HepG2 (cell line): ENCODE results near the gene MYBPC3. TPM values are rescaled to one million over a fixed set of nuclear protein-coding genes. Genes with fewer than 3 reads are reported as not detected.

ENCODE experiments used
- ATAC-seq: fragments of 200-7000 bp; cut with Tn5 transposase; 3 replicates; pipeline ENCODE4 v1.9.1; 2020; ENCODE audit warnings: mild to moderate bottlenecking, moderate library complexity
- BruUV-seq: library from RNA; stranded (reverse); fragments of 400-500 nt; replicated peaks from 2 replicates; lab custom pipeline; 2021; lab: Mats Ljungman, UMichigan
- CTCF ChIA-PET: fragments of 300-600 bp; formaldehyde crosslinking; extraction: SDS; loops from one replicate; lab custom pipeline; 2021; ENCODE audit warnings: low total read pairs, inconsistent platforms, low intra/inter-chr PET ratio; lab: Yijun Ruan, JAX
- POLR2A ChIA-PET: fragments of 350-600 bp; sonication (Branson Sonifier 250); formaldehyde crosslinking; loops from one replicate; lab custom pipeline; 2020; ENCODE audit warnings: antibody characterized with exemption, inconsistent platforms; lab: Yijun Ruan, JAX
- DNase-seq: peaks from one replicate; pipeline ENCODE4 v3.0.0-alpha.2; 2015; ENCODE audit warnings: low spot score
- FAIRE-seq: peaks from 3 replicates; lab custom pipeline; 2011; peaks lifted over from hg19 to GRCh38; lab: Jason Lieb, UNC
- H2AFZ ChIP-seq: one replicate; pipeline ENCODE4 v1.6.1; 2011; ENCODE audit warnings: low read length, inconsistent platforms
- H3K27ac ChIP-seq: fragments of 300-600 bp; 3 replicates; pipeline ENCODE4 v1.8.0; 2011; ENCODE audit warnings: mixed run types, mild to moderate bottlenecking, mixed read lengths, low read length, inconsistent platforms; ENCODE audit not compliant: insufficient read depth; ENCODE audit errors: extremely low read length
- H3K27me3 ChIP-seq, 2 experiments: fragments of 200-600 bp in 1 of 2; 2 replicates in 1 of 2; 3 replicates in 1 of 2; pipeline versions ENCODE4 v1.6.0 to v1.8.0; 2011; ENCODE audit warnings: low read length in 2 of 2, mild to moderate bottlenecking in 2 of 2, moderate library complexity in 2 of 2, inconsistent platforms in 1 of 2; ENCODE audit not compliant: insufficient read depth in 2 of 2, control insufficient read depth in 1 of 2
- H3K36me3 ChIP-seq, 2 experiments: fragments of 200-600 bp in 1 of 2; replicated peaks in 1 of 2; 2 replicates in 1 of 2; 3 replicates in 1 of 2; pipeline versions ENCODE4 v1.5.1 to v1.8.0; 2011; ENCODE audit warnings: low read length in 2 of 2, inconsistent platforms in 1 of 2; ENCODE audit not compliant: insufficient read depth in 2 of 2, control insufficient read depth in 1 of 2
- H3K4me1 ChIP-seq: 2 replicates; pipeline ENCODE4 v1.5.1; 2012; ENCODE audit warnings: low read length, inconsistent platforms; ENCODE audit not compliant: insufficient read depth
- H3K4me2 ChIP-seq: 2 replicates; pipeline ENCODE4 v1.6.0; 2011; ENCODE audit warnings: low read depth, low read length, inconsistent platforms
- H3K4me3 ChIP-seq, 3 experiments: fragments of 200-600 bp in 1 of 3; sonication (generic), shearing (Covaris generic) in 1 of 3; replicated peaks in 1 of 3; 2 replicates each; pipeline ENCODE4 v1.5.1; 2011 to 2016; ENCODE audit warnings: low read length in 3 of 3, inconsistent platforms in 2 of 3, low read depth in 2 of 3, mild to moderate bottlenecking in 2 of 3, control low read depth in 1 of 3, mixed read lengths in 1 of 3; ENCODE audit not compliant: insufficient read depth in 1 of 3
- H3K79me2 ChIP-seq: one replicate; pipeline ENCODE4 v1.6.1; 2011; ENCODE audit warnings: low read length, inconsistent platforms; ENCODE audit not compliant: insufficient read depth
- H3K9ac ChIP-seq: 2 replicates; pipeline ENCODE4 v1.6.0; 2011; ENCODE audit warnings: mild to moderate bottlenecking, low read depth, low read length, inconsistent platforms; ENCODE audit not compliant: insufficient read depth
- H3K9me3 ChIP-seq: 2 replicates; pipeline ENCODE4 v1.5.1; 2012; ENCODE audit warnings: mild to moderate bottlenecking, low read length
- H4K20me1 ChIP-seq: 2 replicates; pipeline ENCODE4 v1.6.0; 2011; ENCODE audit warnings: inconsistent platforms, mild to moderate bottlenecking, low read length, moderate library complexity; ENCODE audit not compliant: insufficient read depth
- ATF7-NPFF ChIP-seq: sonication (generic); formaldehyde crosslinking; IDR thresholded peaks from 2 replicates; pipeline ENCODE4 v1.8.1; 2023; ENCODE audit warnings: mild to moderate bottlenecking, low read depth, missing genetic modification reagents, moderate library complexity
- FLYWCH1 ChIP-seq: sonication (generic); formaldehyde crosslinking; IDR thresholded peaks from 2 replicates; pipeline ENCODE4 v1.8.1; 2023; ENCODE audit warnings: mild to moderate bottlenecking, missing genetic modification reagents
- KDM5A ChIP-seq: fragments of 200-600 bp; sonication (generic); IDR thresholded peaks from 2 replicates; pipeline ENCODE4 v1.7.0; 2018; ENCODE audit warnings: antibody characterized with exemption, mild to moderate bottlenecking, low read length, borderline replicate concordance
- MLLT10 ChIP-seq: sonication (generic); formaldehyde crosslinking; IDR thresholded peaks from 2 replicates; pipeline ENCODE4 v1.4.0; 2020; ENCODE audit warnings: missing genetic modification reagents
- NR2F6 ChIP-seq, 2 experiments: IDR thresholded peaks; 2 replicates each; pipeline ENCODE4 v1.6.1; 2016; ENCODE audit warnings: antibody characterized with exemption in 1 of 2, mild to moderate bottlenecking in 1 of 2
- ZBTB38 ChIP-seq: sonication (generic); formaldehyde crosslinking; IDR thresholded peaks from 2 replicates; pipeline ENCODE4 v1.5.1; 2020; ENCODE audit warnings: mild to moderate bottlenecking, missing genetic modification reagents
- WGBS: methylation state at CpG from one replicate; pipeline ENCODE4 v1.1.6; 2017; ENCODE audit warnings: low lambda C conversion rate; 5-methylcytosine and 5-hydroxymethylcytosine counted together
- in situ Hi-C: cut with HindIII; loops from 2 replicates; pipeline ENCODE4 v1.10.0; 2017; ENCODE audit warnings: low pct_unique_long_range_greater_than_20kb; ENCODE audit not compliant: extremely low pct_ligation_motif_present
- intact Hi-C: fragments of 100-400 bp; cut with micrococcal nuclease; formaldehyde crosslinking; loops from one replicate; pipeline ENCODE4 v1.10.0; 2022; ENCODE audit not compliant: unreplicated experiment
- polyA plus RNA-seq, 8 experiments: library from polyadenylated mRNA; depleted of rRNA in 3 of 8; stranded (reverse) in 7 of 8; unstranded in 1 of 8; fragments of >200 nt; fragmentation: Illumina TruSeq in 4 of 8; extraction: Trizol in 4 of 8; gene quantifications; 2 replicates each; pipeline versions ENCODE4 v1.2.1 to v1.2.3, GENCODE V29; 2011 to 2016; ENCODE audit warnings: low read depth in 4 of 8, missing spikeins in 1 of 8, mixed read lengths in 1 of 8; ENCODE audit not compliant: insufficient read depth in 1 of 8
- total RNA-seq, 5 experiments: library from RNA; depleted of rRNA; stranded (reverse); fragments of >200 nt; fragmentation: Illumina TruSeq; extraction: Trizol; gene quantifications; 2 replicates each; pipeline ENCODE4 v1.2.3, GENCODE V29; 2016; ENCODE audit warnings: low read depth in 1 of 5
- TF ChIP-seq, protein P1 (sequence below): sonication (generic); formaldehyde crosslinking; IDR thresholded peaks from 2 replicates; pipeline ENCODE4 v1.4.0; 2020; ENCODE audit warnings: mild to moderate bottlenecking, missing genetic modification reagents
- TF ChIP-seq, protein P2 (sequence below): IDR thresholded peaks from 2 replicates; pipeline ENCODE4 v1.6.1; 2018; ENCODE audit warnings: missing genetic modification reagents, mild to moderate bottlenecking, missing compliant biosample characterization
- TF ChIP-seq, protein P3 (sequence below): fragments of 450-650 bp; IDR thresholded peaks from 2 replicates; pipeline ENCODE4 v1.6.1; 2017; ENCODE audit warnings: mild to moderate bottlenecking

Gene MYBPC3
- total and polyA plus RNA-seq, 2 of the 13 experiments (the other 11 are each of a cell fraction or from before 2014, with no cell fraction given) = not detected

DNA sequence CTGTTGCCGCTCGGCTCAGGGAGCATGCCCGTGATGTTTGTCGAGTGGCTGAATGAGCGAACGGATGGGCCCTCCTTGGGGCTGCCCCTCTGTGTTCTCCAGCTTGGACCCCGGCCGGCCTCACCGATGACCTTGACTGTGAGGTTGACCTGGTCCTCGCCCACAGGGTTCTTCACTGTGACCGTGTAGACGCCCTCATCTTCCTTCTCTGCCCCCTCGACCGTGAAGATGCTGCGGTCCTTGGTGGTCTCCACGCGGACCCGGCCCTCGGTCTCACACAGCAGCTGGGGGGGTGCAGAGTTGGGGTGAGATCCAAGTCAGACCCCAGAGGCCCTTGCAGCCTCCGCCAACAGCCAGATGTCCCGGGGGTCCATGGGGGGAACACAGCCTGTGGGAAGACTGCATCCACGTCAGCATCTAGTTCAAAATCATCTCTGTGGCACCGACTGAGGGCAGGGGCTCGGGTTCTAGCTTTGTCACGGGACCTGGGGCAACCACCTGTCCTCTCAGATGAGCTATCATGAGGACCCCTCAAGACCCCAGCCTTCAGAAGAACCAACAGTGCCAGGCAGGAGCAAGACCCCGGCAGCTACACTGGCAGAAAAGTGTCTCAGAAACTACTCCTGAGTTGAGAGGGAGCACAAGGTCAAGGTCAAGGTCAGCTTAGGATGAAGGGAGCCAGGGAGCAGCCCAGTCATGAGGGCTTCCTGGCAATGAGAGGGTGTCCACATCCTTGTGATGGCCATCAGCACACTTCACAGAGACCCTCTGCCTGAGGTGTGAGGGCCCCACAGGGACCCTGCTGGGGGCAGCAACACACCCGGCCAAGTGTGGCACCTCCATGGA is 13.9 kb downstream of the MYBPC3 start:
- Histone ChIP-seq H3K9ac (no peak overlapping the region), H3K9me3 (no peaks in the 10 kb centered on the region), H2AFZ (no peak overlapping the region), H3K27ac (no peak overlapping the region), H3K27me3 (peaks cover 7 to 34% of the 10 kb centered on the region in 2 experiments; a peak in 4 of 5 replicates), H3K79me2 (no peaks in the 10 kb centered on the region), H3K4me3 (no peak overlapping the region), H3K4me2 (no peak overlapping the region), H4K20me1 (no peaks in the 10 kb centered on the region), H3K36me3 (no peaks in the 10 kb centered on the region), H3K4me1 (peaks cover 16% of the 10 kb centered on the region)
- TF ChIP-seq FLYWCH1 (CRISPR knock-in tag) = no peak
- peak; percentile 54; the same call in 1 of the 2 replicates for TF ChIP-seq NR2F6 (IDR thresholded peaks at IDR 0.05)
- TF ChIP-seq NR2F6 (CRISPR knock-in tag; IDR thresholded peaks at IDR 0.05) = 0 out of 2 replicates have a peak, but pooled peaks have one; percentile 29
- no peak for FAIRE-seq
- in situ Hi-C loops = no loop called here
- DNase-seq = no peak
- intact Hi-C loops = no loop called here
- 50% methylated on average over 12 of the region's 27 CpGs for WGBS
- ChIA-PET POLR2A (interaction anchor here (0.6 kb wide), 1 partner anchor 422 kb away, joined by 3 read pairs; no protein-coding TSS in a partner anchor), CTCF (no interaction called here)
- no TSS peak for BruUV-seq
- ATAC-seq = no peak

DNA sequence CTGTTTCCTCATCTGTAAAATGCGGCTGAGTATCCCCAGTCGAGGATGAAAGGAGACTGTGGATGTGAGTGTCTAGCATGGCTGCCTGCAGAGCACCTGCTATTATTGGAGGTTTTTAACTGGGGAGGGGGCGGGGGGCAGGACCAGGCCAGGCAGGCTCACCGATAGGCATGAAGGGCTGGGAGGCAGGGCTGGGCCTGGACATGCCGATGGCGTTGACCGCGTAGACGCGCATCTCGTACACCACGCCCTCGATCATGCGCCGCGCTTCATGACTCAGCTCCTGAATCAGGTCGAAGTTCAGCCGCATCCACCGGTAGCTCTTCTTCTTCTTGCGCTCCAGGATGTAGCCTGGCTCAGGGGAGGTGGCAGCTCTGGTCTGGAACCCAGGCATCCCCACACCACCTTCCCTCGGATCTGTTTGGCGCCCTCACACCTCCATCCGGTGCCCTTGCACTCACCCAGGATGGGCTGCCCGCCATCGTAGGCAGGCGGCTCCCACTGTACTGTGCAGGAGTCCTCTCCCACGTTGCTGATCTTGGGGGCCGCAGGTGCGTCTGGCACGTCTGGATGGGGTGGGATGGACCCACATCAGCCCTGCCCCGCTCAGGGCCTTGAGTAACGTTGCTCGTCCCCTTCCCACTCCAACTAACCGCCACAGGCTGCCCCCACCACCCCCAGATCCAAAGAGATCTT is 15.1 kb downstream of the MYBPC3 start:
- in situ Hi-C loops = no loop called here
- H3K27ac ChIP-seq = no peak overlapping the region
- H3K79me2 ChIP-seq = no peaks in the 10 kb centered on the region
- DNase-seq (no peak), ATAC-seq (no peak), FAIRE-seq (no peak)
- H3K4me3 ChIP-seq = no peak overlapping the region
- H3K4me1 ChIP-seq = peaks cover 16% of the 10 kb centered on the region
- no peaks in the 10 kb centered on the region for H3K9me3 ChIP-seq
- H4K20me1 ChIP-seq = no peaks in the 10 kb centered on the region
- H3K27me3 ChIP-seq = peaks cover 6 to 31% of the 10 kb centered on the region in 2 experiments; a peak in 4 of 5 replicates
- H2AFZ ChIP-seq = no peak overlapping the region
- no peaks in the 10 kb centered on the region for H3K36me3 ChIP-seq
- ChIA-PET CTCF (no interaction called here), POLR2A (no interaction called here)
- intact Hi-C loops = no loop called here
- 52% methylated on average over 17 of the region's 34 CpGs for WGBS
- no peak overlapping the region for H3K4me2 ChIP-seq
- no TSS peak for BruUV-seq
- H3K9ac ChIP-seq = no peak overlapping the region
- TF ChIP-seq ATF7-NPFF (CRISPR knock-in tag) (no peak), MLLT10 (CRISPR knock-in tag) (no peak), ZBTB38 (CRISPR knock-in tag) (peak; percentile 96), KDM5A (no peak)
- TF ChIP-seq, protein P1, sequence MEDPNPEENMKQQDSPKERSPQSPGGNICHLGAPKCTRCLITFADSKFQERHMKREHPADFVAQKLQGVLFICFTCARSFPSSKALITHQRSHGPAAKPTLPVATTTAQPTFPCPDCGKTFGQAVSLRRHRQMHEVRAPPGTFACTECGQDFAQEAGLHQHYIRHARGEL = no peak
- TF ChIP-seq, protein P2, sequence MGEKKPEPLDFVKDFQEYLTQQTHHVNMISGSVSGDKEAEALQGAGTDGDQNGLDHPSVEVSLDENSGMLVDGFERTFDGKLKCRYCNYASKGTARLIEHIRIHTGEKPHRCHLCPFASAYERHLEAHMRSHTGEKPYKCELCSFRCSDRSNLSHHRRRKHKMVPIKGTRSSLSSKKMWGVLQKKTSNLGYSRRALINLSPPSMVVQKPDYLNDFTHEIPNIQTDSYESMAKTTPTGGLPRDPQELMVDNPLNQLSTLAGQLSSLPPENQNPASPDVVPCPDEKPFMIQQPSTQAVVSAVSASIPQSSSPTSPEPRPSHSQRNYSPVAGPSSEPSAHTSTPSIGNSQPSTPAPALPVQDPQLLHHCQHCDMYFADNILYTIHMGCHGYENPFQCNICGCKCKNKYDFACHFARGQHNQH (CRISPR knock-in tag) = no peak
- TF ChIP-seq, protein P3, sequence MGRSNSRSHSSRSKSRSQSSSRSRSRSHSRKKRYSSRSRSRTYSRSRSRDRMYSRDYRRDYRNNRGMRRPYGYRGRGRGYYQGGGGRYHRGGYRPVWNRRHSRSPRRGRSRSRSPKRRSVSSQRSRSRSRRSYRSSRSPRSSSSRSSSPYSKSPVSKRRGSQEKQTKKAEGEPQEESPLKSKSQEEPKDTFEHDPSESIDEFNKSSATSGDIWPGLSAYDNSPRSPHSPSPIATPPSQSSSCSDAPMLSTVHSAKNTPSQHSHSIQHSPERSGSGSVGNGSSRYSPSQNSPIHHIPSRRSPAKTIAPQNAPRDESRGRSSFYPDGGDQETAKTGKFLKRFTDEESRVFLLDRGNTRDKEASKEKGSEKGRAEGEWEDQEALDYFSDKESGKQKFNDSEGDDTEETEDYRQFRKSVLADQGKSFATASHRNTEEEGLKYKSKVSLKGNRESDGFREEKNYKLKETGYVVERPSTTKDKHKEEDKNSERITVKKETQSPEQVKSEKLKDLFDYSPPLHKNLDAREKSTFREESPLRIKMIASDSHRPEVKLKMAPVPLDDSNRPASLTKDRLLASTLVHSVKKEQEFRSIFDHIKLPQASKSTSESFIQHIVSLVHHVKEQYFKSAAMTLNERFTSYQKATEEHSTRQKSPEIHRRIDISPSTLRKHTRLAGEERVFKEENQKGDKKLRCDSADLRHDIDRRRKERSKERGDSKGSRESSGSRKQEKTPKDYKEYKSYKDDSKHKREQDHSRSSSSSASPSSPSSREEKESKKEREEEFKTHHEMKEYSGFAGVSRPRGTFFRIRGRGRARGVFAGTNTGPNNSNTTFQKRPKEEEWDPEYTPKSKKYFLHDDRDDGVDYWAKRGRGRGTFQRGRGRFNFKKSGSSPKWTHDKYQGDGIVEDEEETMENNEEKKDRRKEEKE = no peak
